GM23338 (cell line): ENCODE measurements around the gene CDC42BPB. TPM values are rescaled to one million over a fixed set of nuclear protein-coding genes. Genes with fewer than 3 reads are reported as not detected.

Experiments
- ATAC-seq: fragments of 200-7000 bp; cut with Tn5 transposase; 3 replicates; pipeline ENCODE4 v1.9.1; 2020
- DNase-seq: peaks from one replicate; pipeline ENCODE4 v3.0.0-alpha.2; 2015; ENCODE audit warnings: low spot score
- H2AFZ ChIP-seq: fragments of 200-600 bp; sonication (generic); 2 replicates; pipeline ENCODE4 v1.8.0; 2016; ENCODE audit warnings: antibody characterized with exemption, mild to moderate bottlenecking, moderate library complexity
- H3F3A ChIP-seq: fragments of 200-600 bp; sonication (generic); replicated peaks from 2 replicates; pipeline ENCODE4 v1.8.0; 2017; ENCODE audit warnings: antibody characterized with exemption, mixed run types, low read depth
- H3K27ac ChIP-seq: fragments of 200-600 bp; sonication (generic); 2 replicates; pipeline ENCODE4 v1.6.1; 2016; ENCODE audit warnings: low read depth
- H3K27me3 ChIP-seq: fragments of 200-600 bp; sonication (generic); 2 replicates; pipeline ENCODE4 v1.8.0; 2016; ENCODE audit warnings: mild to moderate bottlenecking, mixed run types, moderate library complexity; ENCODE audit not compliant: insufficient read depth
- H3K36me3 ChIP-seq: fragments of 200-600 bp; sonication (generic); 2 replicates; pipeline ENCODE4 v1.8.0; 2016; ENCODE audit warnings: mild to moderate bottlenecking; ENCODE audit not compliant: insufficient read depth
- H3K4me1 ChIP-seq: fragments of 200-600 bp; sonication (generic); 2 replicates; pipeline ENCODE4 v1.8.0; 2016; ENCODE audit warnings: mild to moderate bottlenecking, moderate library complexity; ENCODE audit not compliant: insufficient read depth
- H3K4me2 ChIP-seq: fragments of 200-600 bp; sonication (generic); 2 replicates; pipeline ENCODE4 v1.7.1; 2017; ENCODE audit warnings: mixed run types
- H3K4me3 ChIP-seq: fragments of 200-600 bp; sonication (generic); 2 replicates; pipeline ENCODE4 v1.6.1; 2016; ENCODE audit warnings: mixed run types
- H3K79me2 ChIP-seq: fragments of 200-600 bp; sonication (generic); replicated peaks from 2 replicates; pipeline ENCODE4 v1.8.0; 2017; ENCODE audit warnings: mild to moderate bottlenecking; ENCODE audit not compliant: insufficient read depth
- H3K9me2 ChIP-seq: fragments of 200-600 bp; sonication (generic); 2 replicates; pipeline ENCODE4 v1.8.0; 2017; ENCODE audit not compliant: insufficient read depth
- H4K20me1 ChIP-seq: fragments of 200-600 bp; sonication (generic); replicated peaks from 2 replicates; pipeline ENCODE4 v1.8.0; 2017; ENCODE audit warnings: mild to moderate bottlenecking; ENCODE audit not compliant: insufficient read depth
- H3K27ac Mint-ChIP-seq: 2 replicates; pipeline ENCODE4 v1.8.0; 2020; ENCODE audit warnings: inconsistent platforms, mild to moderate bottlenecking, moderate library complexity, mixed read lengths
- H3K27me3 Mint-ChIP-seq: 3 replicates; pipeline ENCODE4 v1.8.0; 2022; ENCODE audit warnings: low read depth, mild to moderate bottlenecking, moderate library complexity, mixed read lengths, inconsistent platforms; ENCODE audit not compliant: insufficient read depth, poor library complexity
- H3K36me3 Mint-ChIP-seq: 3 replicates; pipeline ENCODE4 v1.8.0; 2021; ENCODE audit warnings: low read depth, mild to moderate bottlenecking, inconsistent platforms, moderate library complexity, mixed read lengths
- H3K4me1 Mint-ChIP-seq: 3 replicates; pipeline ENCODE4 v1.8.0; 2020; ENCODE audit warnings: mild to moderate bottlenecking, inconsistent platforms, mixed read lengths
- H3K4me3 Mint-ChIP-seq: 3 replicates; pipeline ENCODE4 v1.8.0; 2021; ENCODE audit warnings: moderate library complexity, mild to moderate bottlenecking, inconsistent platforms, mixed read lengths
- H3K9me3 Mint-ChIP-seq: 3 replicates; pipeline ENCODE4 v1.8.0; 2020; ENCODE audit warnings: moderate library complexity, mild to moderate bottlenecking, inconsistent platforms, mixed read lengths
- CREB1 ChIP-seq: fragments of 250-450 bp; sonication (Bioruptor Pico); IDR thresholded peaks from 2 replicates; pipeline ENCODE4 v1.5.0; 2020; ENCODE audit warnings: low read depth, mild to moderate bottlenecking, moderate library complexity
- CTCF ChIP-seq, 2 experiments: fragments of 200-600 bp in 1 of 2; sonication (generic) in 1 of 2; conservative IDR thresholded peaks; 2 replicates each; pipeline versions ENCODE4 v1.5.1 to v1.6.1; 2016 to 2017; ENCODE audit warnings: antibody characterized with exemption in 2 of 2, low read depth in 2 of 2, mild to moderate bottlenecking in 2 of 2, moderate library complexity in 1 of 2
- ETS1 ChIP-seq: IDR thresholded peaks from 2 replicates; pipeline ENCODE4 v1.6.1; 2016; ENCODE audit warnings: antibody characterized with exemption
- EZH2 ChIP-seq: fragments of 200-600 bp; sonication (generic); IDR thresholded peaks from one replicate; pipeline ENCODE4 v1.8.0; 2017; ENCODE audit warnings: antibody characterized with exemption, mild to moderate bottlenecking, low read depth; ENCODE audit not compliant: unreplicated experiment
- EZH2phosphoT487 ChIP-seq: fragments of 200-600 bp; sonication (generic); IDR thresholded peaks from one replicate; pipeline ENCODE4 v1.8.1; 2018; ENCODE audit warnings: antibody characterized with exemption; ENCODE audit not compliant: unreplicated experiment
- JUNB ChIP-seq: IDR thresholded peaks from one replicate; pipeline ENCODE4 v1.6.1; 2016; ENCODE audit warnings: antibody characterized with exemption; ENCODE audit not compliant: unreplicated experiment
- NANOG ChIP-seq: IDR thresholded peaks from 2 replicates; pipeline ENCODE4 v1.6.1; 2016; ENCODE audit warnings: antibody characterized with exemption, borderline replicate concordance
- POLR2AphosphoS5 ChIP-seq: IDR thresholded peaks from 2 replicates; pipeline ENCODE4 v1.6.1; 2016; ENCODE audit warnings: antibody characterized with exemption, low read depth
- REST ChIP-seq: IDR thresholded peaks from one replicate; pipeline ENCODE4 v1.6.1; 2018; ENCODE audit warnings: antibody characterized with exemption; ENCODE audit not compliant: unreplicated experiment
- STAT1 ChIP-seq: IDR thresholded peaks from one replicate; pipeline ENCODE4 v1.6.1; 2016; ENCODE audit warnings: antibody characterized with exemption; ENCODE audit not compliant: unreplicated experiment
- ZNF462 ChIP-seq: fragments of 250-450 bp; sonication (Bioruptor Pico); IDR thresholded peaks from 2 replicates; pipeline ENCODE4 v1.5.0; 2020; ENCODE audit warnings: mild to moderate bottlenecking, moderate library complexity
- polyA plus RNA-seq: library from polyadenylated mRNA; unstranded; fragments of >200 nt; fragmentation: Nextera tagmentation; extraction: Ambion mirVana; gene quantifications from 2 replicates; pipeline ENCODE4 v1.2.1, GENCODE V29; 2016
- total RNA-seq: library from RNA; depleted of rRNA; stranded (reverse); fragments of >200 nt; shearing (Covaris generic); gene quantifications from 2 replicates; pipeline ENCODE4 v1.2.3, GENCODE V29; 2014

CDC42BPB gene
- total and polyA plus RNA-seq, 2 experiments from 2014 or later = 12.3 to 127 TPM

- TF ChIP-seq CTCF (conservative IDR thresholded peaks at IDR 0.05; ENCODE audit: low read depth in 2 of 2) (no peak), JUNB (no peak), STAT1 (no peak), EZH2phosphoT487 (no peak), REST (no peak), NANOG (no peak), EZH2 (no peak), POLR2AphosphoS5 (no peak), ETS1 (no peak)
Measured at GRCh38 chr14:102902086-102902485, 155.3 kb downstream of the CDC42BPB start (continued).

- Histone ChIP-seq H3K9me2 (no peaks in the 10 kb centered on the region), H2AFZ (no peak overlapping the region), H3K36me3 (no peaks in the 10 kb centered on the region), H3K79me2 (no peaks in the 10 kb centered on the region), H3F3A (0 out of 2 replicates have a peak, but pooled peaks cover 4% of the 10 kb centered on the region), H3K27me3 (no peaks in the 10 kb centered on the region), H3K27ac (peak overlapping the region; percentile 63; the same call in 1 of the 2 replicates), H3K4me2 (no peak overlapping the region), H3K4me1 (no peaks in the 10 kb centered on the region), H4K20me1 (no peaks in the 10 kb centered on the region), H3K4me3 (no peak overlapping the region)
- Mint-ChIP-seq H3K4me3 (no peak overlapping the region), H3K27me3 (peaks cover 4% of the 10 kb centered on the region), H3K36me3 (peaks cover 24% of the 10 kb centered on the region), H3K9me3 (peaks cover 16% of the 10 kb centered on the region), H3K27ac (no peak overlapping the region), H3K4me1 (peaks cover 4% of the 10 kb centered on the region; the same call in 2 of the 3 replicates)
- ATAC-seq (no peak), DNase-seq (no peak)
- no peak for TF ChIP-seq CREB1
- TF ChIP-seq ZNF462 (CRISPR knock-in tag) = no peak
Measured at GRCh38 chr14:102901633-102902032, 155.7 kb downstream of the CDC42BPB start.
